CD14-positive monocyte (primary cell): ENCODE data around the gene ZNF234. TPM values are rescaled to one million over a fixed set of nuclear protein-coding genes. Genes with fewer than 3 reads are reported as not detected.
A peak's percentile ranks its signal among the peaks of the same experiment; 100 is the strongest.
"Not testable (repeated sequence)": the region's sequence is repeated elsewhere in the genome, so short reads cannot be mapped to it uniquely, and the experiment has no call there.

Experiments used
- DNase-seq, 3 donors: peaks; one replicate each; pipeline ENCODE4 v3.0.0-alpha.2; 2011 to 2022
- H2AFZ ChIP-seq: 2 replicates; pipeline ENCODE4 v1.6.0; 2012; ENCODE audit warnings: mild to moderate bottlenecking, low read depth, low read length, inconsistent platforms; ENCODE audit not compliant: insufficient read depth, poor library complexity, severe bottlenecking
- H3K27ac ChIP-seq, 2 donors: 1 replicate in 1 of 2; 2 replicates in 1 of 2; pipeline ENCODE4 v1.5.1; 2012 to 2013; ENCODE audit warnings: low read length in 2 of 2, control low read depth in 1 of 2, inconsistent platforms in 1 of 2, low read depth in 1 of 2, mild to moderate bottlenecking in 1 of 2
- H3K27me3 ChIP-seq, 2 donors: one replicate each; pipeline versions ENCODE4 v1.6.0 to v1.6.1; 2011 to 2013; ENCODE audit warnings: low read length in 2 of 2; ENCODE audit not compliant: control insufficient read depth in 2 of 2, insufficient read depth in 2 of 2
- H3K36me3 ChIP-seq, 2 donors: replicated peaks in 1 of 2; 1 replicate in 1 of 2; 2 replicates in 1 of 2; pipeline versions ENCODE4 v1.5.1 to v1.6.1; 2012 to 2013; ENCODE audit warnings: low read length in 2 of 2, control low read depth in 1 of 2, inconsistent platforms in 1 of 2, mild to moderate bottlenecking in 1 of 2; ENCODE audit not compliant: insufficient read depth in 2 of 2, control insufficient read depth in 1 of 2
- H3K4me1 ChIP-seq, 2 donors: 1 replicate in 1 of 2; 2 replicates in 1 of 2; pipeline versions ENCODE4 v1.5.1 to v1.6.1; 2012 to 2013; ENCODE audit warnings: low read length in 2 of 2, control low read depth in 1 of 2, inconsistent platforms in 1 of 2, mild to moderate bottlenecking in 1 of 2, moderate library complexity in 1 of 2; ENCODE audit not compliant: insufficient read depth in 2 of 2, control insufficient read depth in 1 of 2
- H3K4me2 ChIP-seq: replicated peaks from 2 replicates; pipeline ENCODE3; 2012; ENCODE audit warnings: low read length, moderate library complexity, mild to moderate bottlenecking; ENCODE audit not compliant: poor library complexity, severe bottlenecking; ENCODE audit errors: extremely low read depth
- H3K4me3 ChIP-seq, 3 experiments: fragments of 200-600 bp in 1 of 3; sonication (generic) in 1 of 3; replicated peaks in 1 of 3; 1 replicate in 2 of 3; 2 replicates in 1 of 3; pipeline ENCODE4 v1.5.1; 2011 to 2013; ENCODE audit warnings: low read length in 3 of 3, mild to moderate bottlenecking in 3 of 3, control low read depth in 2 of 3, low read depth in 2 of 3, inconsistent platforms in 1 of 3, moderate library complexity in 1 of 3
- H3K79me2 ChIP-seq: 2 replicates; pipeline ENCODE4 v1.6.0; 2012; ENCODE audit warnings: mild to moderate bottlenecking, control low read depth, inconsistent platforms, low read length, moderate library complexity; ENCODE audit not compliant: insufficient read depth
- H3K9ac ChIP-seq: 2 replicates; pipeline ENCODE4 v1.6.0; 2017; ENCODE audit warnings: low read length, mild to moderate bottlenecking; ENCODE audit not compliant: insufficient read depth, poor library complexity, severe bottlenecking
- H3K9me3 ChIP-seq, 2 donors: replicated peaks in 1 of 2; 1 replicate in 1 of 2; 2 replicates in 1 of 2; pipeline versions ENCODE4 v1.5.1 to v1.6.1; 2012 to 2013; ENCODE audit warnings: low read length in 2 of 2, control low read depth in 1 of 2; ENCODE audit not compliant: control insufficient read depth in 1 of 2, insufficient read depth in 1 of 2
- H4K20me1 ChIP-seq: 2 replicates; pipeline ENCODE4 v1.6.0; 2012; ENCODE audit warnings: mild to moderate bottlenecking, low read length, control low read depth, moderate library complexity; ENCODE audit not compliant: insufficient read depth
- H3K27ac Mint-ChIP-seq, 7 donors: one replicate each; pipeline ENCODE4 v1.8.0; 2020; ENCODE audit warnings: mild to moderate bottlenecking in 7 of 7, mixed read lengths in 7 of 7, moderate library complexity in 6 of 7, inconsistent platforms in 2 of 7
- H3K27me3 Mint-ChIP-seq, 3 donors: one replicate each; pipeline ENCODE4 v1.8.0; 2021 to 2022; ENCODE audit warnings: low read depth in 3 of 3, mild to moderate bottlenecking in 3 of 3, mixed read lengths in 3 of 3, moderate library complexity in 3 of 3, inconsistent platforms in 1 of 3
- H3K36me3 Mint-ChIP-seq, 2 donors: one replicate each; pipeline ENCODE4 v1.8.0; 2020; ENCODE audit warnings: mixed read lengths in 2 of 2, inconsistent platforms in 1 of 2, mild to moderate bottlenecking in 1 of 2
- H3K4me1 Mint-ChIP-seq: one replicate; pipeline ENCODE4 v1.8.0; 2020; ENCODE audit warnings: mild to moderate bottlenecking, mixed read lengths
- H3K4me3 Mint-ChIP-seq, 2 donors: one replicate each; pipeline ENCODE4 v1.8.0; 2020; ENCODE audit warnings: mild to moderate bottlenecking in 2 of 2, mixed read lengths in 2 of 2, moderate library complexity in 1 of 2
- H3K9me3 Mint-ChIP-seq, 7 donors: one replicate each; pipeline ENCODE4 v1.8.0; 2020 to 2022; ENCODE audit warnings: mixed read lengths in 7 of 7, mild to moderate bottlenecking in 6 of 7, moderate library complexity in 6 of 7, inconsistent platforms in 2 of 7
- CTCF ChIP-seq: fragments of 200-600 bp; IDR thresholded peaks from one replicate; pipeline ENCODE4 v1.8.0; 2022; ENCODE audit warnings: antibody characterized with exemption, mild to moderate bottlenecking
- WGBS: methylation state at CpG from one replicate; pipeline ENCODE4 v1.1.5; 2013; ENCODE audit warnings: missing lambda C conversion rate; ENCODE audit not compliant: insufficient coverage; 5-methylcytosine and 5-hydroxymethylcytosine counted together
- intact Hi-C, 2 donors: fragments of 100-400 bp; cut with micrococcal nuclease; formaldehyde crosslinking; loops; one replicate each; pipeline versions ENCODE4 v1.15.0 to v1.15.1; 2023
- polyA plus RNA-seq, 3 donors: library from polyadenylated mRNA; depleted of rRNA in 1 of 3; unstranded in 2 of 3; stranded (reverse) in 1 of 3; fragments of 300-500 nt in 2 of 3; fragments of >200 nt in 1 of 3; fragmentation: Illumina TruSeq in 2 of 3; gene quantifications; 1 replicate in 2 of 3; 2 replicates in 1 of 3; pipeline ENCODE4 v1.2.3, GENCODE V29; 2012 to 2021

ZNF234 gene
- polyA plus RNA-seq, 3 donors: 0.73 to 2.3 (median 2.2) TPM

GRCh38 chr19:44113784-44114390 lies 27.5 kb upstream of the ZNF234 start:
- peaks cover 7% of the 10 kb centered on the region for H3K79me2 ChIP-seq
- no peaks in the 10 kb centered on the region for H3K27me3 ChIP-seq
- H3K9me3 ChIP-seq: peaks cover 19 to 33% of the 10 kb centered on the region in 2 donors
- H3K27ac ChIP-seq: peak overlapping the region; percentile 47 to 76
- Mint-ChIP-seq H3K36me3 (peaks cover 28% of the 10 kb centered on the region in 2 donors), H3K9me3 (peaks cover 23 to 41% (median 33%) of the 10 kb centered on the region in 7 donors), H3K4me1 (peaks cover 23% of the 10 kb centered on the region), H3K27me3 (peaks cover 0 to 2% (median 0%) of the 10 kb centered on the region in 3 donors), H3K4me3 (peak overlapping the region; percentile 98 to 100), H3K27ac (peak overlapping the region in 6 of 7 donors; percentile 87 to 95 (median 92))
- peak overlapping the region; percentile 92 to 94 (median 94) for H3K4me3 ChIP-seq
- WGBS: 5% methylated on average over 11 of the region's 18 CpGs
- peaks cover 17 to 30% of the 10 kb centered on the region in 2 donors for H3K36me3 ChIP-seq
- H4K20me1 ChIP-seq: no peaks in the 10 kb centered on the region
- DNase-seq: peak in 2 of 3 donors; percentile 3 to 6
- peaks cover 17 to 27% of the 10 kb centered on the region in 2 donors for H3K4me1 ChIP-seq
- H3K4me2 ChIP-seq: peak overlapping the region; percentile 96
- intact Hi-C loops: loop anchor here (1.0 to 10.0 kb wide), 7 partner anchors 9 to 179 kb away; partner anchors contain the start of genes ZNF224 (in 2 of the 2), ZNF230 (in 1 of the 2), ZNF234 (in 1 of the 2) and ZNF45 (in 1 of the 2)
- peak overlapping the region; percentile 95 for H2AFZ ChIP-seq
- TF ChIP-seq CTCF: no peak
- peak overlapping the region; percentile 74 for H3K9ac ChIP-seq

GRCh38 chr19:44121162-44121561 lies 20.2 kb upstream of the ZNF234 start:
- H3K4me3 ChIP-seq, H3K79me2 ChIP-seq, H3K9ac ChIP-seq, H3K27ac ChIP-seq, H3K27me3 ChIP-seq, DNase-seq, intact Hi-C loops, H3K4me1 Mint-ChIP-seq, H3K4me3 Mint-ChIP-seq, H3K27me3 Mint-ChIP-seq, H3K4me1 ChIP-seq, H2AFZ ChIP-seq, H3K4me2 ChIP-seq, H3K27ac Mint-ChIP-seq, H4K20me1 ChIP-seq: not testable (repeated sequence)
- peaks cover 53 to 95% of the 10 kb centered on the region in 2 donors for H3K36me3 ChIP-seq
- peaks cover 10 to 43% of the 10 kb centered on the region in 2 donors for H3K9me3 ChIP-seq
- H3K36me3 Mint-ChIP-seq: peaks cover 88 to 94% of the 10 kb centered on the region in 2 donors
- peaks cover 34 to 69% (median 63%) of the 10 kb centered on the region in 7 donors for H3K9me3 Mint-ChIP-seq
- no CpG with 5 or more reads among the region's 4 CpGs for WGBS
